ENCODE results near the gene PSD.

The PSD gene

DNA sequence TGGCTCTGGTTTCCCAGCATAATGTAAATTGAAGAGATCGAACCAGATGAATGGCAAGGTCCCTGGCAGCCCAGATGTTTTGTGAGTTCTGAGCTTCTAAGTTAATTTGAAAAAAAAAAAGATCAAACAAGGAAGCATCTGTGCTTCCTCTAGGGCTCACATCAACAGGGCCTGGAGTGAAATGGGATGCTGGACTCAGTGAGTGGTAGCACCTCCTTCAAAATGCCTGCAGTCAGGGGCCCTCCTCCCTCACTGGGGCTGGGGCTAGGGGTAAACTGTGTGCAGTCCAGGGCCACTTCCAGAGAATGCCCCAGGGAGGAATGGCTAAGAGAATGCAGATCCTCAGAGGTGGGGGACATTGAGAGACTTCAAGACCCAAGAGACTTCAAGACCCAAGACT lies 19.8 kb upstream of the PSD start:
- DNase-seq (ENCODE audit: low read depth), result no peak

DNA sequence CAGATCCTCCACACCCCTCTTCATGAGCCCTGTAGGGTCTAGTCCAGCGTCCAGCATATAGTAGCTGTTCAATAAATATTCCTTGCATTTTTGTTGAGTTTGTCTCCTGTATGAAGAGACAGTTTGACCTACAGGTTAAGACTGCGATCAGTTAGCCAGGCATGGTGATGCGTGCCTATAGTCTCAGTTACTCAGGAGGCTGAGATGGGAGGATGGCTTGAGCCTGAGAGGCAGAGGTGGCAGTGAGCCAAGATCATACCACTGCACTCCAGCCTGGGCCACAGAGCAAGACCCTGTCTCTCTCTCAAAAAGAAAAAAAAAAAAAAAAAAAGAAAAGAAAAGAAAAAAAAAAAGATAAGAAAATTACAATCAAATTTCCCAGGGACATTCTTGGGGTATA lies 18.9 kb upstream of the PSD start:
- no peak for DNase-seq (ENCODE audit: low read depth)

GRCh38 chr10:102436312-102436711 lies 17.7 kb upstream of the PSD start:
- no peak for DNase-seq (ENCODE audit: low read depth)

- DNase-seq (ENCODE audit: low read depth), result no peak
These were observed 17.1 kb upstream of the PSD start for GRCh38 chr10:102435529-102436233.

- DNase-seq (ENCODE audit: low read depth), result no peak
These were observed 16.5 kb upstream of the PSD start for GRCh38 chr10:102435133-102435497.

- peak; percentile 60 for DNase-seq (ENCODE audit: low read depth)
These were observed 16.0 kb upstream of the PSD start for GRCh38 chr10:102434394-102435132.

- no peak for DNase-seq (ENCODE audit: low read depth)
These were observed 15.0 kb upstream of the PSD start for GRCh38 chr10:102433619-102434046.

- peak; percentile 97 for DNase-seq (ENCODE audit: low read depth)
These were observed 13.8 kb upstream of the PSD start, which contains the start of gene CUEDC2 for GRCh38 chr10:102432162-102432950. Gene CUEDC2 (minus strand): TSS chr10:102432574. CDS start chr10:102425188, 7,386 bp downstream.

GRCh38 chr10:102431452-102432124 lies 13.0 kb upstream of the PSD start:
- DNase-seq (ENCODE audit: low read depth), result peak; percentile 66

DNA sequence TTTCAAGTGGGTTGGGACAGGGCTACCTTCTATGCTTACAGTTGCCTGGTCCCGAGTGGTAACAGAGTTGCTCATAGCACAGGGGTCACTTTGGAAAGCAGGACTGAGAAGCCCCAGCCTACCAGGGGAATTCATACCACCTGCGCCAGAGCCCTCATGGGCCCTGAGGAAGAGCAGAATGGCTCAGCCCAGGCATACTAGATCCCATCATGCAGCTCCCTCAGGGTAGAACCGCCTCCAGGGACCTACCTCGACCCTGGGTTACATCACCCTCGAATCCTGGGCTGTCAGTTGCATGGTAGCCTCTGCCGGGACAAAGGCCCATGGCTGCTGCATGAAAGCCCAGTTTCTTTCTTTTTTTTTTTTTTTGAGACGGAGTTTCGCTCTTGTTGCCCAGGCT lies 10.9 kb upstream of the PSD start:
- DNase-seq (ENCODE audit: low read depth), result no peak

DNA sequence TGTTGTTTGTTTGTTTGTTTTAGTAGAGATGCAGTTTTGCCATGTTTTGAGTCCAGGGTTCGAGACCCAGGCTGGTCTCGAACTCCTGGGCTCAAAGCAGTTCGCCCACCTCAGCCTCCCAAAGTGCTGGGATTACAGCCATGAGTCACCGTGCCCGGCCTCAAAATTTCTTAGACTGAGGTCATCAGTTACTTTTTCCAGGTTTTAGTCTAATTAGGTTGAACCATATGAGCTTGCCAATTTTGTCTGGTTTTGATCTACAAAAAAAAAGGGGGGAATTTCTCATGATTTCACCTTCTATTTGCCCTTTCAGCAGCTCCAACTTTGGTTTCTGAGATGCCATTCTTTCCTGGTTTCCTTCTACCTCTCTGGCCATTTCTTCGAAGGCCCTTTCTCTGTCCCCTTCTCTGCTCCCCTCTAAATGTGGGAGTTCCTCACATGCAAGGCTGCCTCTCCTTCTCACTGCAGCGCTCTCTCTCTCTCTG lies 8.3 kb upstream of the PSD start:
- DNase-seq (ENCODE audit: low read depth), result no peak

GRCh38 chr10:102425444-102425843 lies 6.9 kb upstream of the PSD start:
- no peak for DNase-seq (ENCODE audit: low read depth)

GRCh38 chr10:102424916-102425315 lies 6.3 kb upstream of the PSD start:
- no peak for DNase-seq (ENCODE audit: low read depth)

- DNase-seq (ENCODE audit: low read depth), result no peak
These were observed 5.6 kb upstream of the PSD start for GRCh38 chr10:102424145-102424544.

DNA sequence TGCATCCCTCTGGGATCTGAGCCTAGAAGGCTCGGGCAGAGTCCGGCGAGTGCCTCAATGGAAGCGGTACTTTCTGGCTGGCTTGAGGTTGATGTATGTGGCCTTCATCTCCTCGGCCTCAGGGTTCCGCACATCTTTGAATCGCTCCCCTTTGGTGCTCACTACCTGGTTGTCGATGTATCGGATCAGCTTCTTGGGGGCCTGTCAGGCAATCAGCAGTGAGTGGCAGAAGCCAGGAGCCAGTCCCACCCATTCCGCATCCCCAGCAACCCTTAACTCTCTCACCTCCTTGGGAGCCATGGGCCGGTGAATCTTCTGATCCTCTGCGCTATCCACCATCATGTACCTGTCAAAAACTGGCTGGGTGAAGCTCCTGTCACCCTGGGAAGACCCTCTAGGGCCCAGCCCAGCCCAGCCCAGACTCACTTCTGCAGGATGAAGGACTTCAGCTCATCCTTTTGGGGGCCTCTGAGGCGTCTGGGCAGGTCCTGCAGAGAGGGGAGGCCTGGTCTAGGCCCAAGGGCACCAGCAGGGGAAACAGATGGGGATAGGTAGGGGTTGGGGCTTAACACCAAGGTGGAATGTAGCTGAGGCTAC lies 4.9 kb upstream of the PSD start:
- no peak for DNase-seq (ENCODE audit: low read depth)

DNA sequence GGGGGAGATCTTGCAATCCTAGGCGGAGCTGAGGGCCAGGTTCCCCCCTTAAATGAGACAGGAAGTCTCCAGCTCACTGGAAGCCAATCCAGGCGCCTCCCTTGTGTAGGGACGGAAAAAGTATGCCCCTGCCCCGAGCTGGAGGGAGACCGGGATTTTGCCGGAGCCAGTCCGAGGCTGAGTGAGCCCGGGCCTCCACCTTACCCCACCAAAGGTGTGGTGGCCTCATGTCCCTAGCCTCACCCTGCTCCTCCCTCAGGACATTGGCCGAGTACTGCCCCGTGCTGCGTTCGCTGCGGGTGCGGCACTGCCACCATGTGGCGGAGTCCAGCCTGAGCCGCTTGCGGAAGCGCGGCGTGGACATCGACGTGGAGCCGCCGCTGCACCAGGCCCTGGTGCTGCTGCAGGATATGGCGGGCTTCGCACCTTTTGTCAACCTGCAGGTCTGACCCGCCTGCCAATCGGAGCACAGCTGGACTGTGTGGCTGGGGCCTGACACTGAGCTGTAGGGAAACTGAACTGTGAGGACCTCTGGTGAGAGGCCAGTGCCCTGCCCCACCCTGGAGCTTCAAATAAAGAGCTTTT lies 4.1 kb upstream of the PSD start:
- DNase-seq (ENCODE audit: low read depth), result peak; percentile 69

GRCh38 chr10:102421757-102422512 lies 3.4 kb upstream of the PSD start:
- no peak for DNase-seq (ENCODE audit: low read depth)

GRCh38 chr10:102421507-102421756 lies 2.8 kb upstream of the PSD start:
- no peak for DNase-seq (ENCODE audit: low read depth)

DNA sequence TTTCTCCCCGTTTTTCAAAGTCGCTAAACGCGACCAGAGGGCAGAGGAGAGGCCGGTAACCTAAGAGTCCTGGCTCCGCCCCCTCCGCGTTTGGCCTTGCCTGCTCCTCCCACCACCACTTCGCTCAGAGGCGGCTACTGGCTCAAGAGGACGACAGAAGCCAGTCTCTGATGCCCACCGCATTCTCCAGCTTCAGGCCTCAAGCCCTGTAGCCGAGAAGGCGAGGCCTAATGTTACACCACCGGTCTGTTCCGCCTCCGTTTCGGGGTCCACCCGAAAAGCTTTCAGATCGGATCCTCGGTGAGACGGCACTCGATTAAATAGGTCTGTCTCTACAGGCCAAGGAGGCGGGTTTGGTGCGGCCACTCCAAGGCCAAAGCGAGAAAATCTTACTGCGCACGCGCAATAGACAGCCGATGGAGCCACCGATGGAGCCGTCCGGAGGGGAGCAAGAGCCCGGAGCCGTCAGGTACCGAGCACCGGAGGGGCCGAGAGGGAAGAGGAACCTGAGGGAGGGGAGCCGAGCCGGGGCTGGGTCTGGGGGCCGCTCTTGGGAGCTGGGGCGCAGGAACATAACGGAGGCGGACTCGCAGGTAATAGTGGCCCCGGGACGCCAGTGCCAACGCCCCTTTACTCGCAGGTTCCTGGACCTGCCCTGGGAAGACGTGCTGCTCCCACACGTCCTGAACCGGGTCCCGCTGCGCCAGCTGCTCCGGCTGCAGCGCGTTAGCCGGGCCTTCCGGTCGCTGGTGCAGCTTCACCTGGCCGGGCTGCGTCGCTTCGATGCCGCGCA lies 2.3 kb upstream of the PSD start, which contains the start of gene FBXL15:
Gene FBXL15, plus strand, starts transcription at position 123 of the 793 bp plus-strand sequence. Its CDS starts 294 bp downstream, at position 417.
- peak; percentile 95 for DNase-seq (ENCODE audit: low read depth)

GRCh38 chr10:102420181-102420713 lies 1.7 kb upstream of the PSD start:
- no peak for DNase-seq (ENCODE audit: low read depth)

Data from fibroblast of gingiva (primary cell).